Right lung (tissue), 5 donors: ENCODE measurements around the gene OBSCN. TPM values are rescaled to one million over a fixed set of nuclear protein-coding genes. Genes with fewer than 3 reads are reported as not detected.

Source experiments
- DNase-seq, 2 donors: peaks; one replicate each; pipeline ENCODE4 v3.0.0-alpha.2; 2013
- polyA plus RNA-seq, 5 donors: library from polyadenylated mRNA; unstranded; fragments of 120-200 nt; gene quantifications; one replicate each; pipeline versions ENCODE4 v1.2.1 to v1.2.3, GENCODE V29; 2013; ENCODE audit warnings: inconsistent platforms in 1 of 5, low replicate concordance in 1 of 5; ENCODE audit not compliant: insufficient read length in 5 of 5, insufficient read depth in 1 of 5

Gene OBSCN
- polyA plus RNA-seq, 5 donors: 36.0 to 66.4 (median 48.8) TPM

- DNase-seq: no peak
Observed at GRCh38 chr1:228307218-228308023, 99.6 kb downstream of the OBSCN start.

- no peak for DNase-seq
Observed at GRCh38 chr1:228308085-228308601, 100.3 kb downstream of the OBSCN start.

DNA sequence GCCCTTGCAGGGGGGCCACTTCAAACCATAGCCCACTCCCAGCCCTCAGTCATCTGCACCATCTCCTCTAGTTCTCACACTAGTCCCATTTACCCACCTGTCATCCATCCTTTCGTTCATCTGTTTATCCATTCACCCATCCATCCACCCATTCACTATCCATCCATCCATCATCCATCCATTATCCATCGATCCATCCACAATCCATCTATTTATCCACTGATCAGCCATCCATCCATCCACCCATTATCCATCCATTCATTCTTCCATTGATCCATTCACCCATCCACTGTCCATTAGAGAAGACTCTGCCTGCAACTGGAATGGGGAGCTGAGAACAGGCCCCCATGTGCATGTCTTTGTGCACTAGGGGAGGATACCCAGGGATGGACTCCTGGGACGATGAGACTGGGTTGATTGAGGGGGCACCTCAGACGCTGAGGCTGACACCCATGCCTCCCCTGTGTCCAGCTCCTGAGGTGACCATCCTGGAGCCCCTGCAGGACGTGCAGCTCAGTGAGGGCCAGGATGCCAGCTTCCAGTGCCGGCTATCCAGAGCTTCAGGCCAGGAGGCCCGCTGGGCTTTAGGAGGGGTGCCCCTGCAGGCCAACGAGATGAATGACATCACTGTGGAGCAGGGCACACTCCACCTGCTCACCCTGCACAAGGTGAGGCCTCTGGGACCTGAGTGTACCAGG is 100.9 kb downstream of the OBSCN start:
- DNase-seq: no peak

DNA sequence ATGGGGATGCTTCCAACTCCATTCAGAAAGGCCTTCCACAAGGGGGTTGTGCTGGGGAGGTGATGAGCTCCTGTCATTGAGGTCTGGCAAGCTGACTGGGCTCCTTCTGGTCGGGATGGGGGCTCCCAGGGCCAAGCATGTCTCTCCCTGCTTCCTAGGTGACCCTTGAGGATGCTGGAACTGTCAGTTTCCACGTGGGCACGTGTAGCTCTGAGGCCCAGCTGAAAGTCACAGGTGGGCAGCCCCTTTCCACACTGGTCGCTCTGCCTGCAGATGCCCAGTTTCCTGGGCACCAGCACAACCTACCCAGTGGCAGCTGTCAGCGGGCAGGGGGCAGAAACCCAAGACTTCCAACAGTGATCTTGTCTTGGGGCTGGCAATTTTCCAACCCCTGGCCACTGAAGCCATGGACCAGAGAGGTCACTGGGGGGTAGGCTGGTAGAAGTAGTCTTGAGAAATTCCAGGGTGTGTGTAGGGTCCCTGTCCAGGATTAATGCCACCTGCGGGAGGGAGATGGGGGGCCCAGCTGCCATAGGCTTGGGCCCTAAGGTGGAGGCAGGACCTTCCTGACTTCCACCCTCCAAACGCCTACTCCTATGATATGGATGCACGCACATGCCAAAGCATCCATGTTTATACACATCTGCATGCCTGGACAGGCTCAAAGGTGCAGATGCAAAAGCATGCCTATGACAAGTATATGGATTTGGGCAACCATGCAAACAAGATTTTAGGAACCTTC is 101.7 kb downstream of the OBSCN start:
- no peak for DNase-seq

DNA sequence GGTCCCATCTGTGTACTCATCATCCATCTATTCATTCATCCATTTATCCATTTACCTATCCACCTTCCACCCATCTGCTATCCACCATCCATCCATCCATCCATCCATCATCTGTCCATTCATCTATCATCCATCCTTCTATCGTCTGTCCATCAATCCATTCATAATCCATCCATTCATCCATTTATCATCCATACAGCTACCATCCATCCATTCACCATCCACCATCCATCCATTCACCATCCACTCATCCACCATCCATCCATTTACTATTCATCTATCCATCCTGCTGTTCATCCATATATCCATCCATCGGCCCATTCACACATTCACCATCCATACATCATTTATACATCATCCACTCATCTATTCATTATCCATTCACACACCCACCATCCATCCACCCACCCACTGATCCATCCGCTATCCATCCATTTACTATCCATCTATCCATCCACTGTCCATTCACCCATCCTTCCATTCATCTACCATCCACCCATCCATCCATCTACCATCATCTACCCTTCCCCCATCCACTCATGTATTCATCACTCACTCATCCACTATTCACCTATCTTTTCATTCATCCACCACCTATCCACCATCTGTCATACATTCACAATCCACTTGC is 102.4 kb downstream of the OBSCN start:
- DNase-seq: no peak

DNA sequence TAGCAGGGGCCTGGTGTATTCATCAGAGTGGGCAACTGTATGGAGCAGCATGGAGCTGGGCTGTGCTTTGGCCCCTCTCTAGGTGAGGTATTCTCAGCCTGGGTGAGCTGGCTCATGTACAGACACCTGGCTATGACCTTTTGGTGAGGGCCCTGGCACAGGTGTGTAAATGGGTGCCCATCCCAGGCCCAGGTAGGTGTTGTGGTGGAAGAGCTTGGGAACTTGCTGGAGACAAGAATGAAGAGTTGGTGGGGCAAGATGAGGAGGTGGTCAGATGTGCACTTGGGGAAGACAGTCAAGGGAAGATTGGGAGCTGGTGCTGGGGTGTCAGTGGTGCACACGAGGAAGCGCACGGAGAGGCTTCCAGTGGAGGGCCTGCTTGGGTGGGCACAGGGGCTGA is 103.2 kb downstream of the OBSCN start:
- no peak for DNase-seq

GRCh38 chr1:228312136-228312764 is 104.4 kb downstream of the OBSCN start:
- DNase-seq: no peak

DNA sequence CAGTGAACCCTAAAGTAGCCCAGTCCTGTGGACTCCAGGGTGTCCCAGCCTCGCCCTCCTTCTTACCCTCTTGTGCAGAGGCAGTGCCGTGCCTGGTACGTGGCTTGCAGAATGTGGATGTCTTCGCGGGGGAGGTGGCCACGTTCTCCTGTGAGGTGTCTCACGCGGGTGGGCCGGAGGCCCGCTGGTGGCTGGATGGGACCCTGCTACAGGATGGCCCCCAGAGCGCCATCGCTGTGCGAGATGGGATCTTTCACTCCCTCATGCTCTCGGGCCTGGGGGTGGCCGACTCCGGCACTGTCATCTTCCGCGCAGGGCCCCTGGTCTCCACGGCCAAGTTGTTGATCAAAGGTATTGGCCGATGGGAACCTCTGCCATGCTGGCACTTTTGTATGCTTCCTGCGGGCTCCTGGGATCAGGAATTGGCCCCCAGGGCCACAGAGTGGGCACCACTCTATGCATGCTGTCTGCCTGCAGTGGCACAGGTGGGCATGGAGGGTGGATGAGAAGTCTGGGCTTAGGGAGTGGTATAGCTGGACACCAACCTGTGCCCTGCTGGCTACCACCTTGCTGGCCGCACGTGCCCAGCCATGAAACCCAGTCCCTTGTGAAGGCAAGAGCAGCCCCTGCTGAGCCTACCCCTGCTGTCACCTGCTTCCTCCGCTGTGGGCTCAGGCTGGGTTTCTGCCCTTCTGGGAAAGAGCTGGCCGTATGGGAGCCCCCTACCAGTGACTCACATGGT is 105.9 kb downstream of the OBSCN start:
- no peak for DNase-seq

DNA sequence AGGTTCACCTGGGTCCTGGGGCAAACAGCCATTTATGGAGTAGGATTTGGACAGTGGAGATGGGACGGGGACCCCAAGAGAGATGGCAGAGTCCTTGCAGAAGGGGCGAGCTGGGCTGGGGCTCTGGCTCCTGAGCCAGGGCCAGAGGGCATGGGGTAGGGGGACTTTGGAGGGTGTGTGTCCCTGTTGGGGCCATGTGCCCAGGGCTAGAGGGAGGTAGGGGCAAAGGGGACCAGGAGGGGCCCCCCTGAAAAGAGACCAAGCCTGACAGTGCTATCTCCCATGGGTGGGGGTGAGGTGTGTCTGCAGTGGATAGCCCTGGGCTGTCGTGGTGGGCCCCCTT is 106.4 kb downstream of the OBSCN start:
- DNase-seq: no peak

DNA sequence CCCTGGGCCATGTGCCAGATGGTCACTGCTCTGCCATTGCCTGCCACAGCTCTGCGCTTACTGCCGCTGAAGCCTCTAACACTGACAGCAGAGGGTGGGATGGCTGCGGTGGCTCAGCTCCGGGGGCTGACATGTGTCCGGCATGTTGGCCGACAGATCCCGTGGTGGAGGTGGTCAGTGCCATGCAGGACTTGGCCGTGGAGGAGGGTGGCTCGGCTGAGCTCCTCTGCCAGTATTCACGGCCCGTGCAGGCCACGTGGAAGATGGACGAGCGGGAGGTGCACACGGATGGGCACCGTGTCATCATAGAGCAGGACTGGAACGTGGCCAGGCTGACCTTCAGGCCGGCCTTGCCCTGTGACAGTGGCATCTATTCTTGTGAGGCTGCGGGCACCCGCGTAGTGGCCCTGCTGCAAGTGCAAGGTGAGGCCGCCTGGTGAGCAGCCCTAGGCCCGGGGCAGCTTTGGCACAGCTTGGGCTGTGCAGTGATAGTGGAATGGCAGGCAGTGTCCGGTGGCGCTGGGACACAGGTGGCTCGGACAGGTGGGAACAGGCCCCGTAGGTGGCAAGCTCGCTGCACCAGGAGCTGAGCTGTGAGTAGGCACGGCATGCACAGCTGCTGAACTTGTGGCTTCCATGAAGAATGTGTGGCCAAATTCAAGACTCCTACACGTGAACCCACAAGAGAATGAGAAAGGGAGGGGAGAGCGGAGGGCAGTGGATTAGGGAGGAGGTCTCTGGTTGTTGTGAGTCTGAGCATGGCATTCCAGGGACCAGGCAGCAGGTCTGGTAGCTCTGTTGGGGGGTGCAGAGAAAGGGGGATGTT is 107.0 kb downstream of the OBSCN start:
- no peak for DNase-seq

GRCh38 chr1:228315484-228315944 is 107.7 kb downstream of the OBSCN start:
- no peak for DNase-seq

DNA sequence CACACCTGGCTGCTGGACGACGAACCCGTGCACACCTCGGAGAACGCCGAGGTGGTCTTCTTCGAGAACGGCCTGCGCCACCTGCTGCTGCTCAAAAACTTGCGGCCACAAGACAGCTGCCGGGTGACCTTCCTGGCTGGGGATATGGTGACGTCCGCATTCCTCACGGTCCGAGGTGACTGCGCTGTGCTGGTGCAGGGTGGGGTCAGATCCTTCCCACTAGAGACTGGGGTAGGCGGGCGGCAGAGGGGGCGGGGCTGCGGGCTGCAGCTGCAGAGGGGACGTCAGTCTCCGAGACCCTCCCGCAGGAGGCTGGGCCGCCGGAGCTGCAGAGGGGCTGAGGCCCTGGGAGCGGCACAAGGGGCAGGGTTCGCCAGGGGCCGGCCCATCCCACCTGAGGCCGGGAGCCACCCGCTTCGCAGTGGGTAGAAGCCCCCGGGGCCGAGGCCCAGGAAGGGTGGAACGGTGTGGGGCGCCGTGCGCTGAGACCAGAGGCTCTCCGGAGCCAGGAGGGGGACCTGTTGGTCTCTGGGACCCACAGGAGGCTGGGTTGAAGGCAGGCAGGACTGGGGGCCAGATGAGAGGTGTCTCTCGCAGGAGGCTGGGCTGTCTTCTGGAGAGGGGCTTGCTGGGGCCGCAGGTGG is 108.2 kb downstream of the OBSCN start:
- no peak for DNase-seq

DNA sequence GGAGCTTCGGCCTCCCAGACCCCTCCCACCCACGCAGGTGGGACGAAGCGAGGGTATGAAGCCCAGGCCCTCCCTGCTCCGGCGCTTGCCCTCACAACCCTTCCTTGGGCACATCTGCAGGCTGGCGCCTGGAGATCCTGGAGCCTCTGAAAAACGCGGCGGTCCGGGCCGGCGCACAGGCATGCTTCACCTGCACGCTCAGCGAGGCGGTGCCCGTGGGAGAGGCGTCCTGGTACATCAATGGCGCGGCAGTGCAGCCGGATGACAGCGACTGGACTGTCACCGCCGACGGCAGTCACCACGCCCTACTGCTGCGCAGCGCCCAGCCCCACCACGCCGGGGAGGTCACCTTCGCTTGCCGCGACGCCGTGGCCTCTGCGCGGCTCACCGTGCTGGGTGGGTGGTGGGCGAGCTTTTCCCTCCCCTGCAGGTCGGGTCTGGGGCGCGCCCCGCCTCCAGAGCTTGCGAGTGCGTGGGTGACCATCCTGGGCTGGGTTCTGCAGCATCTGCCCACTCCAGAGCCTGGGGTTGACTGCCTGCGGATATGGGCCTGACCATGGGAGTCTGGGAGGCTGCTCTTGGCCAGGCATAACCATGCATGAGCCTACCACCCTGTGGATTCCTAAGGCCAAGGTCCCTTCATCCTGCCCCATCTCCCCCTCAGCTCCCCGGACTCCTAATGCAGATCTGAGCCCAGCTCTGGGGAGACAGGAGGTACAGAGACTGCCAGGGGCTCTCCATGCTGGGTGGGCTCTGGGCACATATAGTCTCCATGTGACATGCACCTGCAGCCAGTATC is 108.9 kb downstream of the OBSCN start:
- DNase-seq: no peak

DNA sequence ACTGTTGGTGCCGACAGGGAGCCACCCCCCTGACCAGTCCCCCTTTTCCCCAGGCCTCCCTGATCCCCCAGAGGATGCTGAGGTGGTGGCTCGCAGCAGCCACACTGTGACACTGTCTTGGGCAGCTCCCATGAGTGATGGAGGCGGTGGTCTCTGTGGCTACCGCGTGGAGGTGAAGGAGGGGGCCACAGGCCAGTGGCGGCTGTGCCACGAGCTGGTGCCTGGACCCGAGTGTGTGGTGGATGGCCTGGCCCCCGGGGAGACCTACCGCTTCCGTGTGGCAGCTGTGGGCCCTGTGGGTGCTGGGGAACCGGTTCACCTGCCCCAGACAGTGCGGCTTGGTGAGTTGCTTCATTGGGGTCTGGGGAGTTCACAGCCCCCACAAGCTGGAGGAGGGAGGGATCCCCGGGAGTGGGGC is 109.6 kb downstream of the OBSCN start:
- DNase-seq: no peak

DNA sequence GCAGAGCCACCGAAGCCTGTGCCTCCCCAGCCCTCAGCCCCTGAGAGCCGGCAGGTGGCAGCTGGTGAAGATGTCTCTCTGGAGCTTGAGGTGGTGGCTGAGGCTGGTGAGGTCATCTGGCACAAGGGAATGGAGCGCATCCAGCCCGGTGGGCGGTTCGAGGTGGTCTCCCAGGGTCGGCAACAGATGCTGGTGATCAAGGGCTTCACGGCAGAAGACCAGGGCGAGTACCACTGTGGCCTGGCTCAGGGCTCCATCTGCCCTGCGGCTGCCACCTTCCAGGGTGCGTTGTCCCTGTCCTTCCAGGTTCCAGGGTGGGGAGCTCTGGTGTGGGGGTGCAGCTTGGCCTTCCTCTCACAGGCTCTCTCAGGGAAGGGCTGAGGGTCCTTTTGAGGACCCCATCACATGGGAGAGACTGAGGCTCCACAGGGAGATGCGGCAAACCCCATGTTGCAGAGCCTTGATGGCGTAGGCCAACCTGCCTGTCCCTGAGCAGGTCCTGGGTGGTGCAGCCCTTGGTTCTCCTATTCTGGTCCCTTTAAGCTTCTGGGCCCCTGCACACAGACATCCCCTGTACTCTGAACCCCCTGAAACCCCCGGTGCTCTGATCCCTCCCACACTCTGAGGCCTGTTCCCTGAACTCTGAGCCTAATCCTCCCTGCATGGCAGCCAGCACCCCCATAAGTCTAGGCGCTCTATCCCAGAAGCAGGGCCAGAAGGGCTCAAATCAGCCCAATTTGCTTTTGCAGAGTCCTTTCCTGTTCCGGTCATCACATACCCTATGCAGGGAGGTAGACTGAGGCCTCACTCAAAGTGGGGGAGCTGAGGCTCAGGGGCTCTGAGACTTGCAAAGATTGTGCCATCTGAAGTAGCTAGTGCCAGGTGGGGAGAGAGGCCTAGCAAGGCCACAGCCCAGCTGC is 110.3 kb downstream of the OBSCN start:
- DNase-seq: no peak

GRCh38 chr1:228318823-228319241 is 111.0 kb downstream of the OBSCN start:
- DNase-seq: no peak
